MCF 10A (cell line): Measurements from ENCODE around the gene QSER1. TPM values are rescaled to one million over a fixed set of nuclear protein-coding genes. Genes with fewer than 3 reads are reported as not detected.

Experiments
- BruUV-seq: library from RNA; stranded (reverse); fragments of 400-500 nt; replicated peaks from 2 replicates; lab custom pipeline; 2021; lab: Mats Ljungman, UMichigan
- CTCF ChIA-PET: fragments of 300-600 bp; sonication (Branson Sonifier 250); formaldehyde crosslinking; extraction: SDS; loops from one replicate; lab custom pipeline; 2021; ENCODE audit warnings: antibody characterized with exemption, inconsistent platforms; lab: Yijun Ruan, JAX
- POLR2A ChIA-PET: fragments of 300-600, 350-650 bp; sonication (Branson Sonifier 250); formaldehyde crosslinking; extraction: SDS; loops from one replicate; lab custom pipeline; 2020; ENCODE audit warnings: antibody characterized with exemption, inconsistent platforms; lab: Yijun Ruan, JAX
- DNase-seq: peaks from one replicate; pipeline ENCODE4 v3.0.0-alpha.2; 2018; ENCODE audit not compliant: unreplicated experiment
- H3K27ac Mint-ChIP-seq: one replicate; pipeline ENCODE4 v1.8.0; 2022; ENCODE audit warnings: mild to moderate bottlenecking, low read depth, mixed read lengths; ENCODE audit not compliant: unreplicated experiment
- H3K27me3 Mint-ChIP-seq: one replicate; pipeline ENCODE4 v1.8.0; 2022; ENCODE audit warnings: mixed read lengths; ENCODE audit not compliant: insufficient read depth, unreplicated experiment
- H3K36me3 Mint-ChIP-seq: one replicate; pipeline ENCODE4 v1.8.0; 2022; ENCODE audit warnings: mild to moderate bottlenecking, moderate library complexity, mixed read lengths; ENCODE audit not compliant: insufficient read depth, unreplicated experiment
- H3K4me1 Mint-ChIP-seq: one replicate; pipeline ENCODE4 v1.8.0; 2022; ENCODE audit warnings: mixed read lengths; ENCODE audit not compliant: insufficient read depth, unreplicated experiment
- H3K4me3 Mint-ChIP-seq: one replicate; pipeline ENCODE4 v1.8.0; 2022; ENCODE audit warnings: mild to moderate bottlenecking, moderate library complexity, mixed read lengths; ENCODE audit not compliant: unreplicated experiment
- H3K9me3 Mint-ChIP-seq: one replicate; pipeline ENCODE4 v1.8.0; 2022; ENCODE audit warnings: mixed read lengths; ENCODE audit not compliant: unreplicated experiment
- intact Hi-C: fragments of 100-400 bp; cut with micrococcal nuclease; formaldehyde crosslinking; loops from 2 replicates; pipeline ENCODE4 v1.14.1; 2022
- total RNA-seq: library from RNA; stranded (reverse); gene quantifications from 2 replicates; pipeline ENCODE4 v1.2.3, GENCODE V29; 2022
- TF ChIP-seq, protein P1 (sequence below): fragments of 200-600 bp; IDR thresholded peaks from one replicate; pipeline ENCODE4 v1.8.0; 2022; ENCODE audit warnings: antibody characterized with exemption, mild to moderate bottlenecking; ENCODE audit not compliant: unreplicated experiment

Gene QSER1
- total RNA-seq, 1 experiment from 2014 or later, result 39.3 TPM

GRCh38 chr11:33001281-33001680 is 108.7 kb downstream of the QSER1 start:
- intact Hi-C loops, result no loop called here
- CTCF ChIA-PET, result interaction anchor here (0.7 to 1.4 kb wide), 4 partner anchors 8 to 1049 kb away, joined by 3 to 5 read pairs (median 4); partner anchors contain the start of gene TCP11L1
- H3K27ac Mint-ChIP-seq, result no peak overlapping the region
- peaks cover 9% of the 10 kb centered on the region for H3K4me1 Mint-ChIP-seq
- H3K36me3 Mint-ChIP-seq, result peaks cover 6% of the 10 kb centered on the region
- H3K27me3 Mint-ChIP-seq, result no peaks in the 10 kb centered on the region
- POLR2A ChIA-PET, result interaction anchor here (0.6 to 0.9 kb wide), 3 partner anchors 15 to 106 kb away, joined by 3 to 5 read pairs (median 3); partner anchors contain the start of gene DEPDC7
- peaks cover 19% of the 10 kb centered on the region for H3K9me3 Mint-ChIP-seq
- TF ChIP-seq, protein P1, sequence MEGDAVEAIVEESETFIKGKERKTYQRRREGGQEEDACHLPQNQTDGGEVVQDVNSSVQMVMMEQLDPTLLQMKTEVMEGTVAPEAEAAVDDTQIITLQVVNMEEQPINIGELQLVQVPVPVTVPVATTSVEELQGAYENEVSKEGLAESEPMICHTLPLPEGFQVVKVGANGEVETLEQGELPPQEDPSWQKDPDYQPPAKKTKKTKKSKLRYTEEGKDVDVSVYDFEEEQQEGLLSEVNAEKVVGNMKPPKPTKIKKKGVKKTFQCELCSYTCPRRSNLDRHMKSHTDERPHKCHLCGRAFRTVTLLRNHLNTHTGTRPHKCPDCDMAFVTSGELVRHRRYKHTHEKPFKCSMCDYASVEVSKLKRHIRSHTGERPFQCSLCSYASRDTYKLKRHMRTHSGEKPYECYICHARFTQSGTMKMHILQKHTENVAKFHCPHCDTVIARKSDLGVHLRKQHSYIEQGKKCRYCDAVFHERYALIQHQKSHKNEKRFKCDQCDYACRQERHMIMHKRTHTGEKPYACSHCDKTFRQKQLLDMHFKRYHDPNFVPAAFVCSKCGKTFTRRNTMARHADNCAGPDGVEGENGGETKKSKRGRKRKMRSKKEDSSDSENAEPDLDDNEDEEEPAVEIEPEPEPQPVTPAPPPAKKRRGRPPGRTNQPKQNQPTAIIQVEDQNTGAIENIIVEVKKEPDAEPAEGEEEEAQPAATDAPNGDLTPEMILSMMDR, result no peak
- no TSS peak for BruUV-seq
- no peak overlapping the region for H3K4me3 Mint-ChIP-seq
- no peak for DNase-seq

GRCh38 chr11:33001751-33002542 is 109.3 kb downstream of the QSER1 start:
- no peak overlapping the region for H3K27ac Mint-ChIP-seq

GRCh38 chr11:33005175-33005574 is 112.6 kb downstream of the QSER1 start:
- DNase-seq, result no peak
- CTCF ChIA-PET, result interaction anchor here (0.6 to 1.1 kb wide), 3 partner anchors 29 to 100 kb away, joined by 3 to 4 read pairs (median 3); no protein-coding TSS in a partner anchor
- no TSS peak for BruUV-seq

More at GRCh38 chr11:33001751-33002542, 109.3 kb downstream of the QSER1 start:
- ChIA-PET CTCF (interaction anchor here (0.6 to 1.4 kb wide), 4 partner anchors 9 to 63 kb away, joined by 3 to 5 read pairs (median 4); partner anchors contain the start of gene TCP11L1), POLR2A (interaction anchor here (0.6 to 0.9 kb wide), 3 partner anchors 8 to 101 kb away, joined by 3 to 5 read pairs (median 3); partner anchors contain the start of gene DEPDC7)
- Mint-ChIP-seq H3K4me3 (no peak overlapping the region), H3K4me1 (peaks cover 9% of the 10 kb centered on the region), H3K36me3 (peaks cover 6% of the 10 kb centered on the region), H3K27me3 (no peaks in the 10 kb centered on the region), H3K9me3 (peaks cover 19% of the 10 kb centered on the region)
- DNase-seq, result no peak
- TF ChIP-seq, protein P1, result no peak
- intact Hi-C loops, result no loop called here
- BruUV-seq, result no TSS peak

More at GRCh38 chr11:33005175-33005574, 112.6 kb downstream of the QSER1 start:
- intact Hi-C loops, result no loop called here
- Mint-ChIP-seq H3K4me3 (no peak overlapping the region), H3K36me3 (peaks cover 2% of the 10 kb centered on the region), H3K27me3 (no peaks in the 10 kb centered on the region), H3K27ac (no peak overlapping the region), H3K9me3 (peaks cover 2% of the 10 kb centered on the region), H3K4me1 (peaks cover 2% of the 10 kb centered on the region)
- POLR2A ChIA-PET, result no interaction called here
- TF ChIP-seq, protein P1, result no peak
